Stomach (tissue), 4 donors: ENCODE measurements around the gene FSD2.

Experiments
- CTCF ChIP-seq, 7 experiments: fragments of 450-650 bp in 4 of 7; fragments of 200-600 bp in 3 of 7; sonication (generic) in 3 of 7; IDR thresholded peaks; one replicate each; pipeline ENCODE4 v1.5.1; 2016 to 2019; ENCODE audit warnings: antibody characterized with exemption in 7 of 7, control low read depth in 2 of 7, mild to moderate bottlenecking in 1 of 7
- EP300 ChIP-seq: sonication (generic); formaldehyde crosslinking; IDR thresholded peaks from one replicate; pipeline ENCODE4 v1.6.1; 2017; ENCODE audit warnings: antibody characterized with exemption
- POLR2A ChIP-seq, 4 donors: fragments of 450-650 bp; IDR thresholded peaks; one replicate each; pipeline ENCODE4 v1.6.1; 2016; ENCODE audit warnings: antibody characterized with exemption in 4 of 4, control low read depth in 2 of 4, mild to moderate bottlenecking in 1 of 4, moderate library complexity in 1 of 4

DNA sequence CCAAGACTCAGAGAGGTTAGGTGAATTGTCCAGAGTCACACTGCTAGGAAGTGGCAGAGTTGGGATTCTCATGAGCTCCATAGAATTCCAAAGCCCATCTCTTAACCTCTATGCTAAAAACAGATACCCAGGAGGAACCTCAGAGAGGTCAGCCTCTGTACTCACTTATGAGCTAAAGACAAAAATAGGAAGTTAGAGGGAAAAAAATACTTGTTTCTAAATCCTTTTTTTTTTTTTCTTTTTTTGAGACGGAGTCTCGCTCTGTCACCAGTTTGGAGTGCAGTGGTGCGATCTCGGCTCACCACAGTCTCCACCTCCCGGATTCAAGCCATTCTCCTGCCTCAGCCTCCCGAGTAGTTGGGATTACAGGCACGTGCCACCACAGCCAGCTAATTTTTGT lies 31.4 kb downstream of the FSD2 start:
- TF ChIP-seq CTCF (IDR thresholded peaks at IDR 0.05) (no peak), POLR2A (IDR thresholded peaks at IDR 0.05) (no peak), EP300 (no peak)
